Ovary (tissue), 9 donors: ENCODE data around the gene SNAP47. TPM values are rescaled to one million over a fixed set of nuclear protein-coding genes. Genes with fewer than 3 reads are reported as not detected.

Experiments used
- DNase-seq, 5 donors: peaks; one replicate each; pipeline ENCODE4 v3.0.0-alpha.2; 2019 to 2020
- H3K27ac ChIP-seq, 2 donors: fragments of 200-600 bp; one replicate each; pipeline versions ENCODE4 v1.5.1 to v1.8.0; 2019 to 2022
- H3K27me3 ChIP-seq: fragments of 200-600 bp; one replicate; pipeline ENCODE4 v1.8.0; 2022
- H3K36me3 ChIP-seq: fragments of 200-600 bp; sonication (generic); one replicate; pipeline ENCODE4 v1.5.1; 2019
- H3K4me1 ChIP-seq: one replicate; pipeline ENCODE4 v1.8.1; 2013; ENCODE audit warnings: mild to moderate bottlenecking, moderate library complexity; ENCODE audit not compliant: insufficient read depth
- H3K4me3 ChIP-seq: fragments of 200-600 bp; sonication (generic); one replicate; pipeline ENCODE4 v1.5.1; 2017
- H3K9me3 ChIP-seq, 2 donors: fragments of 200-600 bp in 1 of 2; sonication (generic) in 1 of 2; one replicate each; pipeline versions ENCODE4 v1.5.1 to v1.8.1; 2013 to 2019; ENCODE audit warnings: mild to moderate bottlenecking in 1 of 2, moderate library complexity in 1 of 2
- CTCF ChIP-seq, 3 donors: fragments of 450-650 bp in 2 of 3; fragments of 200-600 bp in 1 of 3; IDR thresholded peaks; one replicate each; pipeline versions ENCODE4 v1.5.1 to v1.8.0; 2016 to 2022; ENCODE audit warnings: antibody characterized with exemption in 3 of 3, mild to moderate bottlenecking in 1 of 3
- EP300 ChIP-seq: sonication (generic); formaldehyde crosslinking; IDR thresholded peaks from one replicate; pipeline ENCODE4 v1.6.1; 2017; ENCODE audit warnings: antibody characterized with exemption
- POLR2A ChIP-seq: fragments of 450-650 bp; IDR thresholded peaks from one replicate; pipeline ENCODE4 v1.6.1; 2017; ENCODE audit warnings: antibody characterized with exemption, mild to moderate bottlenecking, moderate library complexity
- WGBS, 3 donors: extraction: QIAGEN DNeasy Blood & Tissue Kit in 1 of 3; methylation state at CpG; one replicate each; pipeline versions ENCODE4 v1.1.5 to v1.1.7; 2013 to 2017; 5-methylcytosine and 5-hydroxymethylcytosine counted together
- intact Hi-C, 4 donors: fragments of 100-400 bp; cut with DNase I; formaldehyde crosslinking; loops; one replicate each; pipeline versions ENCODE4 v1.11.0 to v1.15.1; 2022 to 2023
- polyA plus RNA-seq, 2 donors: library from polyadenylated mRNA; stranded (reverse); fragments of 200-250 nt in 1 of 2; fragments of 350-450 nt in 1 of 2; fragmentation: Illumina TruSeq in 1 of 2; extraction: RNeasy Lipid Tissue Mini Kit (QIAGEN cat#74804) in 1 of 2; gene quantifications; one replicate each; pipeline ENCODE4 v1.2.3, GENCODE V29; 2013 to 2014
- total RNA-seq, 7 donors: library from RNA; depleted of rRNA in 2 of 7; stranded (reverse); fragments of >200 nt in 2 of 7; fragmentation: NEBNext Ultra II Directional in 3 of 7; extraction: Animal tissue kit (Norgen Biotek cat#: 25700) in 3 of 7; gene quantifications; one replicate each; pipeline versions ENCODE4 v1.1.0 to v1.2.4, GENCODE V29; 2016 to 2023
- donor health status: DM: no; HTN: no; CAD: no; lungs with moderate emphysema.
- donor health status: DM: no; HTN: no; CAD: no.
- donor health status: Bipolar disorder and iron deficiency.
- donor health status: DM: yes; HTN: yes; CAD: no.
- donor health status: DM: no; HTN: no; CAD: no.
- donor health status: DM: yes; HTN: yes; CAD: no.

The SNAP47 gene
- total and polyA plus RNA-seq, 9 donors, result 43.5 to 135 (median 83.9) TPM

- Histone ChIP-seq H3K27ac (no peak overlapping the region), H3K9me3 (no peaks in the 10 kb centered on the region), H3K4me1 (no peaks in the 10 kb centered on the region), H3K36me3 (no peaks in the 10 kb centered on the region), H3K4me3 (no peak overlapping the region), H3K27me3 (no peaks in the 10 kb centered on the region)
- no peak for DNase-seq
- intact Hi-C loops, result no loop called here
- no peak for TF ChIP-seq POLR2A
- 96 to 100% (median 100%) methylated on average over 2 of the region's 2 CpGs for WGBS, 3 donors
Measured at GRCh38 chr1:227813962-227814361, 78.7 kb downstream of the SNAP47 start.

- DNase-seq, result no peak
- intact Hi-C loops, result no loop called here
- Histone ChIP-seq H3K4me1 (no peaks in the 10 kb centered on the region), H3K9me3 (no peaks in the 10 kb centered on the region), H3K4me3 (no peak within 1 kb of the TSS), H3K27me3 (no peaks in the 10 kb centered on the region), H3K27ac (no peak within 1 kb of the TSS), H3K36me3 (no peaks in the 10 kb centered on the region)
- no peak for TF ChIP-seq EP300
- no peak for TF ChIP-seq CTCF (IDR thresholded peaks at IDR 0.05)
- TF ChIP-seq POLR2A, result no peak
- WGBS, 3 donors, result 87 to 92% (median 92%) methylated on average over 43 to 44 of the region's 44 CpGs
Measured at GRCh38 chr1:227815468-227816409, 80.5 kb downstream of the SNAP47 start, which contains the start of gene PRSS38. TSS of gene PRSS38 (plus strand) at chr1:227815675. CDS start at chr1:227815717, 42 bp downstream.

- H3K4me3 ChIP-seq, result no peak overlapping the region
- H3K27me3 ChIP-seq, result no peaks in the 10 kb centered on the region
- H3K4me1 ChIP-seq, result no peaks in the 10 kb centered on the region
- 91 to 94% (median 93%) methylated on average over 11 to 16 of the region's 16 CpGs for WGBS, 3 donors
- DNase-seq, result no peak
- H3K27ac ChIP-seq, result no peak overlapping the region
- intact Hi-C loops, result no loop called here
- TF ChIP-seq EP300 (no peak), POLR2A (no peak), CTCF (IDR thresholded peaks at IDR 0.05) (no peak)
- H3K36me3 ChIP-seq, result no peaks in the 10 kb centered on the region
- no peaks in the 10 kb centered on the region for H3K9me3 ChIP-seq
Measured at GRCh38 chr1:227816750-227817446, 81.7 kb downstream of the SNAP47 start.

GRCh38 chr1:227823537-227823936 is 88.3 kb downstream of the SNAP47 start:
- Histone ChIP-seq H3K36me3 (no peaks in the 10 kb centered on the region), H3K9me3 (peaks cover 0 to 3% of the 10 kb centered on the region in 2 donors), H3K27me3 (no peaks in the 10 kb centered on the region), H3K4me3 (no peak overlapping the region), H3K4me1 (no peaks in the 10 kb centered on the region), H3K27ac (no peak overlapping the region)
- no peak for TF ChIP-seq POLR2A
- TF ChIP-seq CTCF (IDR thresholded peaks at IDR 0.05), result no peak
- no peak for TF ChIP-seq EP300
- DNase-seq, result no peak
- intact Hi-C loops, result no loop called here
- 65 to 83% (median 82%) methylated on average over 1 of the region's 1 CpG for WGBS, 3 donors
